ENCODE results near the gene SFXN5.

SFXN5 gene

GRCh38 chr2:72953528-72953927, 118.0 kb downstream of the SFXN5 start:
- no peak for DNase-seq

DNA sequence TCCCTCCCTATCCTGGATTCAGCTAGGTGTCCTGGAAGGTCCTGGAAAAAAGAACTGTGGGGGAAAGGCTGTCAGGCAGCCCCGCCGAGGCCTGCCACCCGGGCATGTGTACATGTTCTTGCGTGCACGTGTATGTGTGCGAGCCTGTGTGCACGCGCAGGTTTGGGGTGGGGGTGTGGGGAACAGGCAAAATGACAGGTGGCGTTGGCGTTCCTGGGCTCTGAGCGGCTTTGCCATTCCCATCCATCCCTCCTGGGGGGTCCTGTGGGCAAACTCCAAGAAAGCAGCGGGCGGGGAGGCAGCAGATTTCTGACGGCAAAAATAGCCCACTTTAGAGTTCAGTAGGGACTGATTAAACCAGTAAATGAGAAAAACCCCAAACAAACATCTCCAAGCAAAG, 118.6 kb downstream of the SFXN5 start:
- DNase-seq, result no peak

- no peak for DNase-seq
These were observed 119.2 kb downstream of the SFXN5 start for GRCh38 chr2:72952110-72952823.

GRCh38 chr2:72951303-72952095, 120.0 kb downstream of the SFXN5 start:
- no peak for DNase-seq

DNA sequence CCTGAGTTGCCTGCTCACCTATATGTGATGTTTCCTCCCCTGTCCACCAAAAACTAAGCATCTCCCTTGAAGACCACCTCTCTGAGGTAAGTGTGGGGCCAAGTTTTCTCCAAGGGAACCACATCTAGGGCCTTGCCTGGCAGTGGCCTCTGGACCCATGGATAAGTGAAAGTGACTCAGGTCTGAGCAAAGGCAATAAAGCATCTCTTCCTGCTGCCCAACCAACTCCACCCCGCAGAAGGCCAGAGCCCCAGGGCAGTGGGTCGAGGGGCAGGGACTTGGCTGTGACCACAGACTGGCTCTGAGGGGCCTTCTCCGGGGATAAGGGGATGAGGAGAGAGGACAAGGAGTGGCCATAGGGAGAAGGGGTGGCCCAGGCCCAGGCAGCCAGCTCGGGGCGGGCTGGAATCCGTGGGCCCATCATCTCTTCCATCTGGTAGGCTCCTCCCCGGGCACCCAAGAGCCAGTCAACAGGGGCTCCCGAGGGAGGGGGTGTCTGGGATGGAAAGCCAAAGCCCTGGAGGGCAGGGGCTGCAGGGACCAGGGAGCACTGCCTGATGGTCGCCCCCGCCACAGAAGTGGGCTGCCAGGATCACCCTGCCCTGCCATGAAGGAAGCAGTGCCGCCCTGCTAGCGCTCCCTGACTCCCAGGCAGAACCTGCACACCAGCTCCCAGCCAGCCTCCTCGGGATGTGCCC, 120.8 kb downstream of the SFXN5 start:
- no peak for DNase-seq

DNA sequence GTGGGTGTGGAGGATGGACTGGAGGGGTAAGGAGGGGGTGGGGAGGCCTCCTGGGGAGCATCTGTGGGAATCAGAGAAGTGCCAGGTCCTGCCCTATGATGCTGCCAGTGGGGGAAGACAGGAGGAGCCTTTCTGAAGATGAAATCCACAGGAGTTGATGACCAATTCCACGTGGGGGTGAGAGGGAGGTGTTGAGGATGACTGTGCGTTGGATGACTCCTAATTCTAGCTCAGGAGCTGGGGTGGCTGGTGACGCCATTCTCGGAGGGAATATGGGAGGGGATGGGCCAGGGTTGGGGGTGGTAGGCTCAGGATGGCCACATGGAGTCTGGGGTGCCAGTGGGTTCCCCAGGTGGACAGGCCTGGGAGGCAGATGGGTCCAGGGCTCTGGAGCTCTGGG, 121.9 kb downstream of the SFXN5 start:
- DNase-seq, result no peak

GRCh38 chr2:72949045-72949444, 122.5 kb downstream of the SFXN5 start:
- DNase-seq, result no peak

DNA sequence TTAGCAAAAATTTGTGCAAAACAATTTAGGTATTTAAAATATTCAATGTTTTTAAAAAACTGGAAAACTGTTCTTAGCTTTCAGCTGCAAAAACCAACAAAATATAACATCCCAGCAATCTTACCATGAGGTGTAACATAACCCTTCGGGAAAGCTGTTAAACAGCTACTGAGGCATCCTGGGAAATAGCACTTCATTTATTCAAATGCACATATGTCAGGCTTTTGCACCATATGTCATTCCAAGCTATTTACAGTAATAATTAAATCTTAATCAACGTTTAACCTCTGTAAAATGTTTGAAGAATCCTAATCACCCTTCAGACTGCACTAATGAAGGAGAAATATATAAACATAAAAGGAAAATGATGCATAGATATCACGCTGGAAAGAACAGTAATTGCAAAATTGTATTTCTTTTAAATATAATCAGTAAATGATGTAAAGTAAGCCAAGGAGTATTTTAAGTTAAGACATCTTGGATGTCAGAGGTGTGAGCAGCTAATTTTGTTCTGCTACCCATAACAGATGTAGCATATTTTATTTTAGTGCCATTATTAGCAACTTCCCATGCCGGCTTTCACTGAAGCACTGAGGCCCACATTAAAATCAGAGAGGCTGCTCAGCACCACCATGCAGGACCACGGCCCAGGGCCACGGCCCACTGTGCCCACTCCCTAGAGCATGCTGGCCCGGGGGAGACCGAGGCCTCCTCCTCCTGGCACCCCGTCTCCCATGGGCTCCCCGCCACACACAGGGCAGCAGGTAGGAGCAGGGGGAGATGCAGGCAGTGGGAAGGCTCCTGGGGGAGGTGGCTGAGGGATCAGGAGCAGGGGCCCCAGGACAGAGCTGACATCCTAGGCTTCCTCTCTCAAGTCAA, 123.3 kb downstream of the SFXN5 start:
- DNase-seq, result no peak

GRCh38 chr2:72946466-72946865, 125.0 kb downstream of the SFXN5 start:
- no peak for DNase-seq

DNA sequence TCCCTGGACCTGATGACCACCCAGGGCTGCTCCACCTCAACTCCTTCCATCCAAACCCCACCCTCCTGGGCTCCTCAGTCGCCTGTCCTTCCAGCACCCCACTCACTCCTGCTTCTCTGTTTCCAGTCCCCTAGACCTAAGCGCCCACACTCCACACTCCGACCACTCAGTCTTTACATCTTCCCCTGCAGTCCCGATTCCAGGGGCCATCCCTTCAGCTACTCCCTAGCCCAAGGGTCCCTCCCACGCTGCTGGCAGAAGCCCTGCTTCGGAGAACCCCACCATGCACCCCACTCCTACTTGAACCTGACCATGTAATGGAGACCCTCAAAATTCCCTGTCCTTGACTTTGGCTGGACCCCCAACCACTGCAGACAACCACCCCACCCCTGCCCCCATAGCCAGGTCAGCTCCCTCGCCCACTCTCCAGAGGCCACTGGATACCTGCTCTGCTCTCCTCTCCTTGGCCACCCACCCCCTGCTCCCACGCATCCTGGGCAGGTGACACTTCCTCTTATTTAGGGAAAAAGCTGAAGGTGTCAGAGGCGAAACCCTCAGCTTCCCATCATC, 126.0 kb downstream of the SFXN5 start:
- no peak for DNase-seq

- DNase-seq, result no peak
These were observed 126.6 kb downstream of the SFXN5 start for GRCh38 chr2:72944804-72945449.

DNA sequence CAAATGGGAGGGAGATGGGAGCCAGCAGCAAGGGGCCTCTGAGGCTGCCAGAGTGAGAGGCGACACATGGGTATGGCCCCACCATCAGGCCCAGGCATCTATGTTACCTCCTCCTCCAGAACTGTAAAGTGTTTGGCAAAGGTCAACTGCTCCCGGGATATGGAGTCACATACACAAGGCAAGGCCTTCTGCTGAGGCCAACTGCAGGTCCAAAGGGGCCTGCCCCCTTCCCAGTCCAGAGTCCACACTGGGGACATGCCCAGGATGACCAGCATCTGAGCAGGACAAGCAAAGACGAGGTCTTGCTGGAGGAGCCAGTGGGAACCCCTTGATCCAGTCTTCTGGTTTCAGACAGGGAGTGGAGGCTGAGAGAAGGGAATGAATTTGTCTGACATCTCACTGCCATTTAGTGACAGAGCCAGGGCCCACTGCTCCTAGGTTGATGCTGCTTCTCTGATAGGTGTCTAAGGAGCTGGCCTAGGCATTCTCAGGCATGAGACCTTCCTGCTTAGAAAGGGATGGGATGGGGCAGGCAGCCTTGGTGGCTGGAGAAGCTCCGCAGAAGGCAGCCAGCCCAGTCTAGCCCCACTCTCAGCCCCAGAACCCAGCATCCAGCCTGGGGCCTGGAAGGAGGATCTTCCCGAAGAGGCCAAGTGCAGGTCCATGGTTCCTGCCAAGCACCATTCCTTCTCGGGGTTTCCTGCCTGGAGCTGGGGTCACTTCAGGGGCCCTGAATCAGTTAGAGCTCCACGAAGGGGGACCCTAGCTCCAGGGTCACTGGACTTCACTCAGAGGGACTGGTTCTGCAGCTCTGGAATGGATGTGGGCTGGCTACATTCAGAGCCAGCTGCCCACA, 127.7 kb downstream of the SFXN5 start:
- no peak for DNase-seq

DNA sequence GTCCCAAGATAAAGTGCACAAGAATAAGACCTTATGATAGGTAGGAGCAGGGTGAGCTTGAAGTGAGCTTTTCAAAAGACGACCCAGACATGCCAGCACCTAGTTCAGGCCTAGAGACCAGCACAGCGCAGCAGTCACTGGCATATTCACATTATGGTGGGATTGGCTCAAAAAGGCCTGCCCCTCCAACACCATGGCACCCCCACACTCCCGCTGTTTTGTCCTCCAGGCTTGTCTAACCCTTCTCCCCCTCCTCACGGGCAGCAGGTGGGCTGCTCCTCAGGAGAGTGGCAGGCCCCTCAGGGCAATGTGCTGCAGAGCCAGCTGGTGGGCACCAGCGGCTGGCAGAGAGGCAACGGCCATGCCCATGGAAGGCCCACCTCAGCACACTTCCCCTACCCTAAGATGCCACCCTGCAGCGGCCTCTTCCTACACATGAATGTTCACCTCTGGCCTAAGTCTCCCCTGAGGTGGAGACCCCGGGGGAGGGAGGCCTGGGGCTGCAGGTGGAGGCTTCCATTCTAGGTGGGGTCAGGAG, 128.6 kb downstream of the SFXN5 start:
- no peak for DNase-seq

DNA sequence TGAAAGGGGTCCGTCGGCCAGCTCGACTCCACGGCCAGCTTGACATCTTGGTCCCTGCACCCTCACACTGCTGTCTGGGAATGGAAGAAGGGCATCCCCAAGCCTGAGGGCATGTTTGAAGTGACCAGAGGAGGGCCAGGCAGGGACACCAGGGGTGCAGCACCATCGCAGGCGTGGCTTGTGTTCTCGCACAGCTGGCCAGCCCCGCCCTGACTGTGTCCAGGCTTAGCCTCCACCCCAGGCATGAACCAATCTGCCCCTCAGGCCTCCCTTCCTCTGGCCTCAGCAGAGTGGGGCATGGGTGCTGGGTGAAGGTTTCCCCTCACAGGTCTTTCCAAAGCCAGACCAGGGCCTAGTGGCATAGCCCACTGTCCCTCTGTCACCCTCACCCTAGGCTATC, 129.2 kb downstream of the SFXN5 start:
- DNase-seq, result no peak

- DNase-seq, result no peak
These were observed 130.7 kb downstream of the SFXN5 start for GRCh38 chr2:72940786-72941185.

DNA sequence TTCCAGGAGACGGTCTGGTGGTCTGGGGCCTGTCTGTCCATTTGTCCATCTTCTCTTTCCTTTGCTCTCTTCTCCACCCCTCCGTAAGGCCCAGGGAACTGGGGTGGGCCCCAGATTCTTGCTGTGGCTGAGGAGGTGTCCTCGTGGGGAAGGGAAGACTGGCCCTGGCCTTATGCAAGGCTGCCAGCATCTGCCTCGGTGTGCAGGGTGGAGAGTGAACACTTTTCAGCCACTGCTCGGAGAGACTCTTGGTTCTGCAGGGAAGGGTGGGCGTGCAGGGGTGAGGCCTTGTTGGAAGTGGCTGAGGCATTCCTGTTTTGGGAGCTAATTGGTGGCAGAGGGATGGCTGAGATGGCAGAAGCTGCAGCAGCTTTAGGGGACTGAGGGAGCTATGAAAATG, 131.2 kb downstream of the SFXN5 start:
- DNase-seq, result no peak

GRCh38 chr2:72938455-72938854, 133.1 kb downstream of the SFXN5 start:
- DNase-seq, result no peak

DNA sequence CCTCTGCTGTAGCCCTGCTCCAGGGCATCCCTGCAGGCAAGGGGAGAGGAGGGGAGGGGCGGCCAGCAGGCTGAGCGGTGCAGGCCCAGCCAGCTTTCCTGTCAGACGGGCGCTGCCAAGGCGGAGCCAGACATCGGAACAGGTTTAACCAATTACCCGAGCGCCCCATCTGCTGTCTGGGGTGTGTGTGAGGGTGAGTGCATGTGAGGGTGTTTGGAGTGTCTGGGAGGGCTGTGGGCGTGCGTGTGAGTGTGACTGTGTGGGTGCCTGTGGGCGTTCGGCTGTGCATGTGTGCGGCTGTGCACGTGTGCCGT, 134.2 kb downstream of the SFXN5 start:
- no peak for DNase-seq

- no peak for DNase-seq
These were observed 134.7 kb downstream of the SFXN5 start for GRCh38 chr2:72936660-72937355.

- no peak for DNase-seq
These were observed 135.9 kb downstream of the SFXN5 start for GRCh38 chr2:72935611-72935957.

All from MV-4-11 (cell line).